Measurements from ENCODE around the gene GSC2. TPM values are rescaled to one million over a fixed set of nuclear protein-coding genes. Genes with fewer than 3 reads are reported as not detected.

GSC2 gene
- polyA plus RNA-seq, 3 donors = not detected

DNA sequence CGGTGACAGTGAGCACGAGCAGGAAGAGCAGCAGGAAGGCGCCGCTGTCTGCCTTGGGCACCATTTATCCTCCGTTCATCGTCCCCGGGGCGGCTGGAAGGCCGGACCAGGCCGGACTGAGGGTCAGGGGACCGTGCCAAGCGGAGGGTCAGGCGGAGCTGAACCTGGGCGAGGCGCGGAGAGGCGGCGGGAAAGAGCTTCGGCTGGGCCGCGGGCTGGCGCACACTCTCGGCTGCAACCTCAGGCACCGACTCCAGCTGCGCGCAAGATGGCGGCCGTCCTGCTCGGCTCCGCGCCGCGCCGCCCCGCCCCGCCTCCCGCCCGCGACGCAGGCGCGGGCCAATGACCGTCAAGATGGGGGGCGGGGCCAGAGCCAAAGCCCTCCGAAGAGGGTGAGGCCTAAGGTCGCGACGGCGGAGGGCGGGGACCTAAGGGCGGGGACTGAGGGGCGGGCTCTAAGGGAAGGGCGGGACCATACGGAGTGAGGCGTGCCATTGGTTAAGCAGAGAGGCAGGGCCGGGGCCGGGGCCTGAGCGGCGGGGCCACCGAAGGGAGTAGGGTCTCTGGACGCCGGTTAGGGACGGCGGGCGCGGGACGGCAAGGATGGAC is 27.8 kb downstream of the GSC2 start, which contains the start of gene DGCR2:
DGCR2 (minus strand) TSS at position 270 of the 609 bp plus-strand sequence; CDS start at position 64, 206 bp downstream.
- DNase-seq = peak; percentile 97

DNA sequence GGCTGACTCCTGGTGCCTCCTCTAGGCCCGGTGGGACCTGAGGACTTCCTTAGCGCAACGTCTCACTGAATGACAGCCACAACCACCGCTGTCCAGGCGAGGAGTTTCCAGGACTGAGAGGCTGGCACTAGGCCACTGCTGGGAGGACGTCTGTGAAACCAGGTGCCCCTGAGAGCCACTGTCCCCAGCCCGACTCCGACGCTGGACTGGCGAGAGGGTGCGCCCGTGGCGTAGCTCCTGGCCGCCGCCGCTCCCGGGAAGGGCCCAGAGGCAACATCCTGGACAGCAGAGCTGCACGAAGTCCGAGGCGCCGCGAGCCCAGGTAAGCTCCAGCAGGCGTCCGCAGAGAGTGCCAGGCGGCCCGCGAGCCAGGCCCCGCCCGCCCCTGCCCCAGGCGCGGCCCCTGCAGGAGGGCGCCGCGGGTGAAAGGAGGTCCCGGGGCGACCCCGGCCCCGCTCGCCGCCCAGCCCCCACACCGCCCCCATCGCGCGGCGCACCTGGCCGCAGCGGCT is 28.4 kb downstream of the GSC2 start:
- DNase-seq = peak; percentile 30

DNA sequence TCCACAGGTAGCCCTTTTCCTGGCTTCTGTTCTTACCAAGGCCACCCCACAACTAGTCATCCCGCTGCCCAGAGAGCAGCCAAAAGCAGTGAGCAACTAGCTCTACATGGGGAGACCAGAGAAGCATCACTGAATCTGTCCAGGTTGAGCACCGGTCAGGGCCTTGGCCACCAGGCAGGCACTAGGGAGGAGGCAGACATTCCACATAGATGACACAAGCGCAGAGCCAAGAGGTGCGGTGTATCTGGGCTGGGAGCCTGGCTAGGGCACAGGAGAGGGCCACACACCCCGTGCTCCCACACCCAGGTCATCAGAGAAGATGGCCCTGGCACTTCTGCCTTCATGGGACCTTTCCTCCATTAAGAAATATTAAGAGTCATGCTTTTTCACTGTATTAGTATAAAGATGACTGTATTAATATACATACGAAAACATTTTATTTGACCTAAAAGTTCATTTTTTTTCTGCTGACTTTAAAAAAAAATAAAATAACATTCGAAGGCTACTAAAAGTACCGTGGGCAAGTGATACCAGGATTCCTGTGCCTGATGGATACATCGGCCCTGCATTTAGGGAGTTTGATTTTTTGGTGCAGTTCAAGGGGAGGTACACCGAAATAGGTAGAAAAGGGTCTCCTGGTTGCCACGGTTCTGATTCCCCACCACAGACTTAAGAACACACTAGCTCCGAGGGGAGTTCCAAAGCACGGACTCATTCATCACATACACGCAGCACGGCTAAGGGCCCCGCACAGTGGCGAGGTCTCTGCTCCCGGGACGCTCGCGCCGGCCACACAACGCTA is 29.1 kb downstream of the GSC2 start:
- DNase-seq = peak; percentile 46

DNA sequence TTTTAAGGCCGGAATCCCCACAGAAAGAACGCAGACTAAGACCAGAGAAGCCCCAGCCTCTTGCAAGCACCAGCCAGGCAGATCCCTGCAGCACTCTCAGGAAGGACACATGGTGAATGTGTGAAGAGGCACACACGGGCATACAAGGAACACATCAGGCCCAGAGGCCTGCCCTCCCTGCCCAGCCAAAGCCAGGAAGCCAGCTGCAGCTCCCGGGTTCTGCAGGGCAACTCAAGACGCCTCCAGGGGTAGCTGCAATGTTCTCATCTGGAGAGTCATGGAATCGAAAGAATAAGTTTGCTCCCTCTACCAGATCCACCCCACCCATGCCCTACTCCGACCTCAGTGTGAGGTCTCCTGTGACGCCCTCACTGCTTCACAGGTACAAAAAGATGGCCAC is 30.1 kb downstream of the GSC2 start:
- DNase-seq = no peak

DNA sequence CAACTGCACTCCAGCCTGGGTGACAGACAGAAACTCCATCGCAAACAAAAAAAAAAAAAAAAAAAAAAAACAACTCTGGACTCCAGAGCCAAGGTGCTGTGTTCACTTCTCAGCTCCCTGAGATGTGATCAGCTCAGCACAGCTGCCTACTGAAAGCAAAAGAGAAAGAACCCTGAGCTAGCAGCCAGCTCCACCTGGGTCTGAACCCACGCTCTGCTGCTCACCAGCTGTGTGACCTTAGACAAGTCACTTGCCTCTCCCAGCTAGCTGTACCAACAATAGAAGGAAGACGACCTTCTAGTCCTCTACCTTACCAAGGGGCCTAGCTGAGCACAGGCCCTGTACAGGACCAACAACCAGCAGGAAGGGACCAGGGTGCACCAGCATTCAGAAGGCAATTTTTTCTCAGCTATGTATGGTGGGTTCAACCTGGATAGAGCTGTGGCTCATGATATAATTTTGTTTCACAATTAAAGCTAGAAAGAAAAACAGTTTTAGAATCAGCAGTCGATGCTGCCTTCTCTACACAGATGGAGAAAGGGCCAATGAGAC is 31.7 kb downstream of the GSC2 start:
- no peak for DNase-seq

DNA sequence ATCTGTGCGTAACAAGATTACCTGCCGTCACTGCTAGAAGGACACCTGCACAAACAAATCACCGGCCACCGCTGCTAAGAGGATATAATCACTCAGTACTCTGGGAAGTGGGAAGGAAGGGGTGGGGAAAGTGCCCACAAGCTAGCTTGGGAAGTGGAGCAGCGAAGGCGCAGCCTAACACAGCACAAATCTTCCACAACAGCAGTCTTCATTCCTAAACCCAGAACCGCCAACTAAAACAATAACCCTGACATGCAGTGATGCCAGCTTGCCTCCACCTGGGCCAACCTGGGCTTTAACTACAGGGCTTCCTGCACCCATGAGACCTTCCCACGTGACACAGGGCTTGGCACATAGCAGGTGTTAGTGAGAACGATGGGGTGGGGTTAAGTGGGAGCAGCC is 33.0 kb downstream of the GSC2 start:
- no peak for DNase-seq

DNA sequence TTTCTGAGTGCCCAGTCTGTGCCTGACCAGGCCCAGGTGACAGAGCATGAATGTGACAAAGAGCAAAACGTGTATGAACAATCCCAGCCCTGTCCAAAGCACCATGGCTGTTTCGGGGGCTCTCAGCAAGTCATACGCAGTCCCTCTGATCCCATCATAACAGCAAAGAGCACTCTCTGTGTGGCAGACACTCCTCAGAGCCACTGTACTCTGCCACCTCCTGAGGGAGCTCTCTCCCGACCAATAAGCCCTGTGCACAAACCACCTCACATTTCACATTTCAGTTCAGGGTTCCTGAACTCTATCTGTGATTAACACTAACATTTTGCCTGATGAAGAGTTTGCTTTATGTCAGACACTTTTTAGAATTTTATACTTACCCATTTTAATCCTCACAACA is 34.5 kb downstream of the GSC2 start:
- no peak for DNase-seq

DNA sequence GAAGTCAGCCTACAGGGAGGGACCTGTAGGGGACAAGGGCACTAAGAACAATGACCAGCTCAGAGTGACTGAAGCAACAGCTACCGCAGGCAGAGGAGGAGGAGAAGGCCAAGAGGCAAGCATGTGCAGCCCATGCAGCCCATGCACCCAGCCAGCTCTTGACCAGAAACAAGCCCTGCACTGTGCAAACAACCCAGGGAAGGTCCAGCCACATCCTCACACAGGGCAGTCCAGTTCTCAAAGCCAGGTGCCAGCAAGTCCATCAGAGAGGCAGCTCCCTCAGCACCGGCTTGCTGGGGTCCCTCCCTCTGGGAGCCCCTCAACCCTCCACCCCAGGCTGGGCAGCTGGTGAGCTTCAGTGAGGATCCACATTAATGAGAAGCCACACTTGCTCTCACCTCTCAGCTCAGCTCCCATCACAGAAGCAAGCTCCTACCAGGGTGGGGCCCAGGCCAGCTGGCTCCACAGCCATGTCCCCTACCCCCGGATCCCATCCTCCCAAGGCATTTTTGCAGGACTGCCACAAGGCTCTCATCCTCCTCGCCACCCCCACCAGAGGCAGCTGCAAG is 35.0 kb downstream of the GSC2 start:
- DNase-seq = no peak

DNA sequence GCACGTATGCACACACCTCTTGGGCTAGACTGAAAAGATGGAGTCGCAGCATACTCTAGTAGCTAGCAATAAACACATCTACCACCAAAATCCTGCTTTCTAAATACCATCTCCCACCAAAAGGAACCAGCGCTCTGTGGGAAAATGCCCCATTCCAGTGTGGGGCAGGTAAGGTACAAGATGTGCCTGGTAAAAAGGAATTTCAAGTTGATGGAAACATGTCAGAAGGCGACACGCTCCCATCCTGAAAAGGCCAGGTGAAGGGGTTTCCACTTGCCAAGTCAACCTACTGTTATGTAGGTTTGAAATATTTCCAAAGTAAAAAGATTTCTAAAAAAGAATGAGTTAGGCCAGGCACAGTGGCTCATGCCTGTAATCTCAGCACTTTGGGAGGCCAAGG is 36.7 kb downstream of the GSC2 start:
- no peak for DNase-seq

DNA sequence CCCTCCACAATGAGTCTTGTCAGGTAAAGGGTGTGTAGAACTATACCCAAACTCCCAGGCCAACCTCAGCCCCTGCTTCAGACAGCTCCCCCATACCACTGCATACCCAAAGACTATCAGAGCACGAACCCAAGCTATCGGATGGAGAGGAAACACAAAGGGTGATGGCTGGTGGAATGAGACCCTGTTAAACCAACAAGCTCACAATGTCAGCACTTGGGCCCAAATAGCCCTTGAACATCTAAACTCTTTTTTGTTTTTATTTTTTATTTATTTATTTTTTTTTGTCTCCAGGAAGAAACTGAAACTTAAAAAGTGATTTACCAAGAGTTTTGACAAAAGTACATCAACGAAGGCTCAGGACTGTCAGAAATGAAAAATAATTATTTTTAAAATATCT is 38.5 kb downstream of the GSC2 start:
- DNase-seq = no peak

DNA sequence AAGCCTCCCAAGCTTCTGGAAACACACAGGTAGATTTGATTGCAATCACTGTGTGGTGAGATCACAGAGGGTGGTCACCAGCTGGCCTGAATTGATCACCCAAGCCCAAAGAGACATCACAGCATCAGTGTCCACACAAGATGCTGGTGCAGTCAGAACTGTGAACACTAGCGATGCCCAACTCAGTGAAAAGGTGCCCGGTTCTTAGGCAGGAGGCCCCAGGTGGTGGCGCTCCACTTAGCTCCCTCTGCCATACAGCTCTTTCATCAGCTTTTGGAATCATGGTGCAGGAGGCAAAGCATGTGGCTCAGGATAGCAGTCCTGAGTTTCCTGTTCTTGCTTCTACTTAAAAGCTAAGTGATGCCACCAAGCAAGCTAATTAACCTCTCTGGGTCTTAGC is 39.0 kb downstream of the GSC2 start:
- no peak for DNase-seq

DNA sequence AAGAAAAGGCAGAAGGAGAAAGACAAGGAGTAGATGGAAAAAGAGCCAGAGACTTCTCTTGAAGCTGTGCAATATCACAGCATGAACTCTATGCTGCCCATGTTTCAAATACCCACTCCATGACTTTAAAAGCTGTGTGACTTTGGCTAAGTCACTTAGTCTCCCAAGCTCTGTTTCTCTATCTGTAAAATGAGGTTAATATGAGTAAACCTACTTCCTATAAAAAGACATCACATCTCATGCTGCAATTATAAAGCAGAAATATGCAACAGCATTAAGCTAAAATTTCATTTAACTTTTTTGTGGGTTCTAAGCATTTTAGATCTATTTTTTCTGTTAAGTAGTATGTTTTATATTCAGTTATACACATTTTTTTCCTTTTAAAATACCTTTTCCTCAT is 39.4 kb downstream of the GSC2 start:
- no peak for DNase-seq

DNA sequence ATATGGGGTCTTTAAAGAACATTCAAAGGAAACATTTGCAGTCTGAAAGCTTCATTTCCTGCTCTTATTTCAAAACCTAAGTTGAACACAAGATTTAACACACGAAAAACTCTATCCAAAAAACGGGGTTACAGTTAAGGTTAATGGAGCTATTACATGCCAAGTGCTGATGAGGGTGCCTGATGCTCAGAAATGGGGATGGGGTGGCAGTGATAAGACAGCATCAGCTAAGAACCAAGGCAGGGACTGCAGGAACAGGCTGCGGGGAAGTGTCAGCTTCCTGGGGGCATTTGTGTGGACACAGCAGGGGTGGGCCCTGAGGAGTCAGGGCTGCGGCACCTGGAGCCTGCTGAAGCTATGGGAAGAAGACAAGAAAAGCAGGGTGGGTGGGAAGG is 40.0 kb downstream of the GSC2 start:
- DNase-seq = no peak

DNA sequence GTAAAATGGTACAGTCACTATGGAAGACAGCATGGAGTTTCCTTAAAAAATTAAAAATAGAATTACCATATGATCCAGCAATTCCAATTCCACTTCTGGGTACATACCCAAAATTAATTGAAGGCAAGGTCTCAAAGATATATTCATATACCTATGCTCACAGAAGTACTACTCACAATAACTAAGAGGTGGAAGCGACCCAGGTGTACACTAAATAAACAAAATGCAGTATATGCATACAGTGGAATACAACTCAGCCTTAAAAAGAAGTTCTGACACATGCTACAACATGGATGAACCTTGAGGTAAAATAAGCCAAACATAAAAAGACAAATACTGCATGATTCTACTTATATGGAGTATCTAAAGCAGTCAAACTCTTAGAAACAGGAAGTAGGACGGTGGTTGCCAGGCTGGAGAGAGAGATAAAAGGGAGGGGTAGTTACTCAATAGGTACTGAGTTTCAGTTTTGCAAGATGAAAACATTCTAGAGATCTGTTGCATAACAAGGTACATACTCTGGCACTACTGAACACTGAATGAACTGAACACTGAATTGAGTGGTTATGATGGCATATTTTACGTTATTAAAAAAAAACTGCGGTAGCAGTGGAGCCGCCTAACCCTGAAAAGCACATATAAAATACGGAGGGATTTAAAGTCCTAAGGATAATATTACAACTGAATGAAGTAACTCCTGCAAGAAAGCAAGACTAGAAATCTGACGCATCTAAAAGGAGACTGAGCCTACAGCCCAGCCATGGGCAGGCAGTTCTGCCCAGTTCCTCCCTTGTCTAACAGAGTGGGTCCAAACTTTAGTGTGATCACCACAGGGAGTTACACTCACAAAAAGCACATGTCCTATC is 40.7 kb downstream of the GSC2 start:
- no peak for DNase-seq

DNA sequence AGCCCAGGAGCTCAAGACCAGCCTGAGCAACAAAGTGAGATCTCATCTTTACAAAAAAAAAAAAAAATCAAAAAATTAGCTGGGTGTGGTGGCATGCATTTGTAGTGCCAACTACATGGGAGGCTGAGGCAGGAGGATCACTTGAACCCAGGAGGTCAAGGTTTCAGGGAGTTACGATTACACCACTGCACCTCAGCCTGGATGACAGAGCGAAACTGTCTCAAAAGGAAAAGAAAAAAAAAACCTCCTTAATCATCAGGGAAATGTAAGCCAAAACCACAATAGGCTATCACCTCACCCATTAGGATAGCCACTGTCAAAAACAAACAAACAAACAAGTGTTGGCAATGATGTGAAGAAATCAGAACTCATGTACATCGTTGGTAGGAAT is 41.3 kb downstream of the GSC2 start:
- no peak for DNase-seq

DNA sequence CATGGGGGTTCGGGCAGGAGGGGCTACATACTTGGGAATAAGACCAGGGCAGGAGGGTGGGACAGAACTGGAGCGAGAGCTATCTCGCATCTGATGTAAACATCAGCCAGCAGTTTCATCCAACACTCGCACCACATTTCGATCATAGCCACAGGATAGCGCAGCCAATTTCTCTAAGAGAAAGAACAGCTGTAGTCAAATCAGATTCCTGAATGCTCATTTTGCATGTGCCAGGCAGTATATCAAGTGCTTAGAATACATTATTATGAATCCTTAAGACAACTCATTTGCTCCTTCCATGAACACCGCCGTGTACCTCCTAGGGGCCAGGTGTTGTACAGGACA is 42.4 kb downstream of the GSC2 start:
- DNase-seq = no peak

DNA sequence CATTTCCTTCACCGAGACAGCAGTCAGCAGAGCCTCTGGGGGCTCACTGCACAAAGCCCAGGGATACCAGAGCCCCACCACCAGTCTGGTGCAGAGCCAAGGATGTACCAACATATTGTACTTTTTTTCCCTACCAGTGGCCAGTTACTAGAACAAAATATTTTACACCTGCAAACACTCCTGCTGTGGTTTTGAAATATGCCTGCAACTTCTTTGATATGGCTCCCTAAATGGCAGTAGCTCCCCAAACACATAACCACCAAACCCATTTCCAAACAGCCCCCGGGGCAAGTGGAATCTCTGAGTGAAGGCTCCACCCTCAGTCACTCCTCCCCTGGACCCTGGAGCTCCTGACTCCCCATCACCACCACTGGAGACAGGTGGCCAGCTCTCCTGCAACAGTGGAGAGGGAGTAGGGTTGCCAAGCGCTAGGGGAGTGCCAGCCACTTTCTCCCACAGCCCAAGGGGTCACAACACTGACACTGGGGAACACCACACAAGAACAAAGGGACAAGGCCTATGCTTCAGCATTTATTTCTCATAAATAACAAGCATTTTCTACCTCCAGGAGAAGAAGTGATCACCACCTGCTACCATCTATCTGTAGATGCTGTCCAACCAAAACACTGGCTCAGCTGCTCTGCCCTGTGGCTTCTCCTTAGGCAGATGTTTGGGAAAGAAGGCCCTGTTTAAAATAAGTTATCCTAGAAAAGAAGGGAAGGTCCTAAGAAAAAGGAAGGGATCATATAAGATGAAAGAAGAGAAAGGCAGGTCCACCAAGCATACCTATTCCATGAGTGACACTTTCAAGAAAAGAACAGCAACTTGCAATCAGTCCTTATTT is 43.0 kb downstream of the GSC2 start:
- no peak for DNase-seq

DNA sequence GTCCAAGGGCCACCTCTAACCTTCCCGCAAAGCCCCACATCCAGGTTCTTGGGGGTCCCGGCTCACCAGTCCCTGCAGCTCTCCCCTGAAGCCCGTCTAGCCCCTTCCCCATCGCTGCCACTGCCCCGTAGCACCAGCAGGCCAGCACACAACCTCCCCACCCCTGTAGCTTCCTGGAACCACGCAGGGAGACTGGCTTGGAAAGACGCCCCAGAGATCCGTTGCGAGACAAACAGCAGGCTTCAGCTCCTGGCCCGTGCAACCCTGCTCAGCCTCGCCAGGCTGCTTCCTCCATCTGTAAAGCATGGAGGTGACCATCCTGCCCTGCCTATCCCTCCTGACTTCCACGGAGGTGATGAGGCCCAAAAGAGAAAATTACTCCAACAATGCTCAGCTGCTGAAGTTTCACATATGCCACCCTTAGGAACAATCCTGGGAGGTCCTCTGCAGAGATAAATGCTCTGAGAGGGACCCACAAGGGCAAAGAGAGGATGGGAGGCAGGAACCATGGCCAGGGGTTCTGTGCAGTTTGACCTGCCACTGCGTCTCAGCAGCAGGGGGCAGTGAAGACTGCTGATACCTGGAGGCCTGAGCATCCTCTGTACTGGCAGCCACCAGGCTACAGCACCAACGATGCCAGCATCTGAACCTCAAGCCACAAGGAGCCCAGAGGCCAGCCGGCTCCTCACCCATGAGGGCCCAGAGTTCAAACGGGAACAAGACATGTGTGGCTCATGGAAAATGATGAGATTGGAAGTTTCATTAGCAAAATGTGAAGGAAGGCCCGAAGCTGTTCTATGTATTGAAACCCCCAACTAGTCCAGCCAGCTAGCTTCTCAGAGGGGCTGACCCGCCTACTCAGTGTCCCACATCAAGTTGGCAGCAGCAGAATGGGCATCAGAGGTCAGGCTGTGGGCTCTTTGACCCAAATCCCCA is 44.0 kb downstream of the GSC2 start:
- no peak for DNase-seq

DNA sequence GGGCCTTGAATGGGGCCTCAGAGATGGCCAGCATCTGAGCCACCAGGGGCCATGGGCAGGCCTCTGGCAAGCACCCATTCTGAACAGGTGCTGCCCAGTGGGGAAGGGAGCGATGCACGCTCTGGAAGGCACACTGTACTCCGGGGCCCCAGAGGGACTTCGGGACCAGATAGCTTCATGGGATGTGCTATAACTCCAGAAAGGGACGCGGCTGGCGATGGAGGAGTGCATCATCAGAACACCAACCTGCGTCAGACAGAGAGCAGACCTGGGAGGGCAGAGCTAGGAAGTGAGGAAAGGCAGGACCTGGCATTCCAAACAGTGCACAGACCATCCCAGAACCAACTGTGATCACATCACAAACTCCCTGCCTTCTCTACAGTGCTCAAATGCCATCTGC is 44.6 kb downstream of the GSC2 start:
- no peak for DNase-seq

Measured in renal pelvis (tissue), 4 donors.